HG02763 (cell line): ENCODE measurements around the gene MESP2.

Experiments
- ATAC-seq: cut with Tn5 transposase; IDR thresholded peaks from one replicate; pipeline ENCODE4 v1.9.1; 2021; ENCODE audit warnings: mild to moderate bottlenecking, moderate library complexity; ENCODE audit not compliant: unreplicated experiment

MESP2 gene

DNA sequence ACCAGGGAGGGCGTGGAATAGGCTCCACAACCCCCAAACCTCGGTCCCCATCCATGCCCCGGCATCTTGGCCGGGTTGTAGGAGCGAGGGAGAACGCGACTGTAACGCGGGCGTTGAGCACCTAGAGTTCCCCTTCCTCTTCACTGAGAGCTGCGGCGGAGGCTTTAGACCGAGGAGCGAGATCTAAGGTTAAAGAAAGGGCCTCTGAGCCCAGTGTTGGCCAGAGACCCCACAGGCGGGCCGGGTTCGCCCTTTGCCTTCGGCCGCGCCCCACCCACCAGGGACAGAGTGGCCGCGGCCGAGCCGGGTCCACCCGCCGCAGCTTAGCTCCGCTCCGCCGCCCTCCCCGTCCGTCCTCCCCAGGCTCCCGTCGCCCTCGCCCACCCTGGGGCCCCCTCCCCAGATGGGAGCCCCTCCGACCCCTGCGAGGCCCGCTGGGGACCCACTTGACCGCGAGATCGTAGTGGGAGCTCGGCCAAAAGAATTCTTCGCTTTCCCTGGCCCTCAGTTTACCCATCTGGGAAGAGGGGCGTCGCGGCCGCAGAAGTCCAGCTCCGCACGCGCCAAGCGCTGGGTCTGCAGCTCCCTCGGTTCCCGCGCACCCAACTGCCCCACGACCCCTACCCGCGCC is 38.1 kb downstream of the MESP2 start:
- ATAC-seq: no peak

DNA sequence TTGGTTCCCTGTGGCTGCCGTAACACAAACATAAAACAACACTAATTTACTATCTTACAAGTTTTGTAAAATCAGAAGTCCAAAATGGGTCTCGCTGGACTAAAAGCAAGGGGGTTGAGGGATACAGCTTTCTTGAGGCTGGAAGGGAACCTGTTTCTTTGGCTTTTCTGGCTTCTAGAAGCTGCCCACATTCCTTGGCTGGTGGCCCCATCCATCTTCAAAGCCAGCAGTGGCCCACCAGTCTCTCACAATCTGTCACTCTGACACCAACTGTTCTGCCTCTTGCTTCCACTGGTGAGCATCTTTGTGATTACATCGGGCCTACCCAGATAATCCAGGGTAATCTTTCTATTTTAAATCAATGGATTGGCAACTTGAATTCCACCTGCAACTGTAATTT is 39.6 kb downstream of the MESP2 start:
- ATAC-seq: no peak

DNA sequence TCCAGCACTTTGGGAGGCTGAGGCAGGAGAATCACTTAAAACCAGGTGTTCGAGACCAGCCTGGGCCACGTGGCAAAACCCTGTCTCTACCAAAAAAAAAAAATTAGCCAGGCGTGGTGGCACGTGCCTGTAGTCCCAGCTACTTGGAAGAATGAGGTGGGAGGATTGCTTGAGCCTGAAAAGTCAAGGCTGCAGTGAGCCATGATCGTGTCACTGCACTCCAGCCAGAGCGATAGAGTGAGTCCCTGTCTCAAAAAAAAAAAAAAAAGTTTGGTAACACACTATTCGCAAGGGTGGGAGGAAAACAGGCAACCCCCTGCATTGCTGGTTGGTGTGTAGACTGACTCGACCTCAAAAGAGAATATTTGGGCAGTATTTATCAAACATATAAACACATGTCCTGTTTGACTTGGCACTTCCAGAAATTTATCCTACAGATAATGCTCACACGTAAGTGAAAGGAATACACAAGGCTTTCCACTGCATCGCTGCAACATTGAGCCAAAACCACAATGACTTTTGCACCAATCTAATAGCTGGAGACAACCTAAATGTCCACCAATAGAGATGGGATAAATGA is 41.7 kb downstream of the MESP2 start:
- no peak for ATAC-seq

DNA sequence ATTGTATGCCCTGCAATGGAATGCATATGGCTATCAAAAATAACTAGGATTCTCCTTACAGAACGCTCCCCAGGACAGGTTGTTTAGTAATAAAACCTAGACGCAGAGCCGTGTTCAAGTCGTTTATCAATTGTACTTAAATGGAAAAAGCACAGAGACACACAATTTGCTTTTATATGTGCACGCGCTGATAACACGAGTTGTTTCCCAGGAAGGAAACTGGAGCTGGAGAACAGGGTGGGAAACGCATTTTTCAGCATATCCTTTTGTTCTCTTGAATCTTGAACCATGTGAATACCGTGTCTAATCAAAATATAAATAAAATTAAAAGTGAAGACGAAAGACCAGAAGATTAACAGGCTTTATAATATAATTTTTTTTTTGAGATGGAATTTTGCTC is 42.2 kb downstream of the MESP2 start:
- no peak for ATAC-seq

DNA sequence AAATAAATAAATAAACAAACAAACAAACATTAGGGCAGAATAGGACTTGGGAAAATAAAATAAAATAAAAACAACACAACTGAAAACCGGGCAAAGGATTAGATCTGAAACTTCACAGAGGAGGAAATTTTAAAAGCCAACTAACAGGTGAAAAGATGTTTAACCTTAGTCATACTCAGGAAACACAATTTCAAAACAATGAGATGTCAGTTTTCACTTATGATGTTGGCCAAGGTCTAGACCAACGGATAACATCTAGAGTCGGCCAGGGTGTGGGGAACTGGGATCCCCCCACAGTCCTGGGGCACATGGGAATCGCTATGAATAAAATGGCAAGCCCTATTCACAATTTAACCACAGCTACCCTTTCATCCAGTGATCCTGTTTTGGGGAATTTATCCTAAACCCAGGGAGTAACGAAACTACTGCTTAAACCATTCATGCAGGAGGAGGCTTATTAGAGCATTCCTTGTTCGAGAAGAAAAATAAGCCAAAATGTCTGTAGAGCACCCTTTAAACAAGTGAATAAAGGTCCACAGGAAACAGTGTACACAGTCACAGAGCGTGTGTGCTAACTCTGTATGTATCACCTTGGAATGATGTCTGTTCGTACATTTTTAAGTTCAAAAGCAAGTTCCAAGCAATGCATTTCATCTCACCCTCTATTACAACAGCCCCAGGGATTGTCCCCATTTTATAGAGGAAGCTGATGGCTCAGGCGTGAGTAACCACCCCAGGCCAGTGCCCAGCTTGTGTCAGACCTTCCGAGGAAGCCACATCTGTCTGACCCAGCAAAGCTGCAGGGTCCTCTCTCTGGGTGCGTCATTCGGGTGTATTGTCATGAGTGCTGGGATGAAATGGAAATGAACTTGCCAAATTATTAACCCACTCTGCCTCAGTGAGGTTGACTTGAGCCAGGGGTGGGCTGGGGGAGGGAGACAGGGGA is 44.8 kb downstream of the MESP2 start:
- no peak for ATAC-seq

DNA sequence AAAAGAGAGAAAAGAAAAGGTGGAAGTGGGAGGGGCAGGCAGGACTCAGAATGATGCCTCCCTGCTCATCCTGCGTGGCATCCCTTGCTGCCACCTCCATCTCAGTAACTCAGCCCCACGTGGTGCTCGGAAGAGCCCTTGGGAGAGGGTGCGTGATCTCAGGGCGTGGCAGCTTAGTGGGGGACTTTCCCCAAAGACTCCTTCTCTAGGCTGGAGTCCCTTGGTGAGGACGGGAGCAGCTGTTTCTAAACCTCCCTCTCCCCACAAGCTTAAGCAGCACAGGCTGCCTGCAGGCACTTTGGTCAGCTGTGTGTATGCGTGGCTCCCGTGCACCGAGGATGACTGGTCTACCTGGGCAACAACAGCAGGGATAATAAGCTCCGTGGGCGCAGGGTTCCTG is 45.9 kb downstream of the MESP2 start:
- ATAC-seq: no peak

DNA sequence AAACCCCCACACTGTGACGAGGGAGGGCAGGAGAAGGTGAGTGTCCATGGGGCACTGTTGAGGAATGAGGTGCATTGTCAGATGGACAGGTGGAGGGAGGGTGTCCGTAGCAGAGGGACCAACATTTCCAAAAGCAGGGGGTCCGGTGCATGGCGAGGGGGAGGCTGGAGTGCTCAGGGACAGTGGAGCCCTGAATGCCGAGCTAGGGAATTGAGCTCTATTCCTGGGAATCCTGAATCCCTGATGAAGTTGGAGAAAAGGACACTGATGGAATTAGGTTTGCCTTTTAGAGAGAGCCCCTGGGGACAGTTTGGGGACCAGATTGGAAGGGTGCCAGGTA is 46.4 kb downstream of the MESP2 start:
- no peak for ATAC-seq

DNA sequence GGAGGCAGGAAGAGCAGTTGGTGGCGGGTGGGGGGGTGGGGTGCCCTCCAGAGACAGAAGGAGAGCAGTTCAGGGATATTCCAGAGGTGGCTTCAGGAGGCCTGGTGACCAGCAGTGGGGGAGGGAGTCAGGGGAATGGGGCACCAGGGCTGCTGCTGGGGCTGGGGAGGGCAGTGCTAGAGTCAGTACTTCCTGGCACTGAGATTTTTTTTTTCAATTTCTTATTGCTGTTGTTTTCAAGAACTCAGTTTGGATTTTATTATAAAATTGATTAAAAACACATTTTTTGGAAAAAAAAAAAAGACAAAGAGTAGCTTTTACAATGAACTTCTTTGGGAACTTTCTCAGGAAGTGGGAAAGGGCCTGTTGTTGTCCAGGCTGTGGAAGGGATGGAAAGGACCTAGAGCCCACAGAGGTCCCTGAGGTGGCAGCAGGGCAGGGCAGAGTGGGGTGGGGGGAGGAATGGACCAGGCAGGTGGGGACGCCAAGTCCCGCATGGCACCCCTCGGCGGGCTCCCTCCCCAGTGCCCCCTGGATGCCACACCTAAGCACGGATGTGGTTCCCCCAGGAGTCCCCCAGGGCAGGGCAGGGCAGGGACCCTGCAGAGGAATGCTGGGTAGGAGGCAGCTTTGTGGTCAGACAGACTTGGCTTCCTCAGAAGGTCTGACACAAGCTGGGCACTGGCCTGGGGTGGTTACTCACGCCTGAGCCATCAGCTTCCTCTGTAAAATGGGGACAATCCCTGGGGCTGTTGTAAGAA is 47.0 kb downstream of the MESP2 start:
- ATAC-seq: no peak

DNA sequence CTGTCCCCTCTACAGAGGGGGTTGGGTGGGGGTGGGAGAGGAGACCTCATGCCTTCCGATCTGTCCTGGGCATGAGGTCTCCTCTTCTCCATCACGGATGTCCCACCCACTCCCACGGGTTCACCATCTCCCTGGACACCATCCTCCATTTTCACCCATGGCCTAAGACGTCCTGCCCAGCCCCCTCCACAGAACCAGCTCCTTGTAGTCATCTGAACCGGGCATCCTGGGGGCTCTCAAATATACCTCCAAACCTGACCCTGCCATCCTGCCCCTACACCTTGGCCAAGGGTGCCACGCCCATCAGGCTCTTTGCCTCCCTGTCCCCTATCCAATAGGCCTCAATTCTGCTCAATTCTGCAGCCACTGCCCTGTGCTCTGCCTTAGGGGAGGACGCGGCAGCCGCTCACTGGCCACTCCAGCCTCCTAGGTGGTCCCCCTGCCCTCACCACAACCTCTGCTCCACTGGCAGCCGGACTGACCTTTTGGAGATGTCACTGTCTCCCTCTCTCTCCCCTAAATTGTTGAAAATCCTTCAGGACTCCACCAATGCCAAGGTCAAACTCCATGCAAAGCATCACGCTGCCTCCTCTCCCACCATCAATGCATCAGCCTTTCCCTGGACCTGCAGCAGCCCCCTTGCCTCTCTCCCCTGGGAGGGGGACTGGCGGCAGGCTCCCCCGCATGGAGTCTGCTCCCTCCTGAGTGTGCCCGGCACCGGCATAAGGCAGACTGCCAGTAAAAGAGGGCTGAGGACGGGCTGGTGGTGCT is 47.9 kb downstream of the MESP2 start:
- ATAC-seq: no peak

DNA sequence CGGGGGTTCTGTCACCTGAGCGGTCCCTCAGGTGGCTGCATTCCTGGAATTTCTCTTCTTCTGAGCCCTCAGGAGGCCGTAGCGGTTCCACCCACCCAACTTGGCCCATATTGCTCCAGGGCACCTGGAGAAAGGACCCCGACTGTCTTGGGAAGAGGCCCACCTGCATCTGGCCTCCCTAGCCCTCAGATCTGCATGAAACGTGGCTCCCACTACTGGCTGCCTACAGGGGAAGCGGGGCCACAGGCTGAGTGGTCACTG is 48.4 kb downstream of the MESP2 start:
- no peak for ATAC-seq

DNA sequence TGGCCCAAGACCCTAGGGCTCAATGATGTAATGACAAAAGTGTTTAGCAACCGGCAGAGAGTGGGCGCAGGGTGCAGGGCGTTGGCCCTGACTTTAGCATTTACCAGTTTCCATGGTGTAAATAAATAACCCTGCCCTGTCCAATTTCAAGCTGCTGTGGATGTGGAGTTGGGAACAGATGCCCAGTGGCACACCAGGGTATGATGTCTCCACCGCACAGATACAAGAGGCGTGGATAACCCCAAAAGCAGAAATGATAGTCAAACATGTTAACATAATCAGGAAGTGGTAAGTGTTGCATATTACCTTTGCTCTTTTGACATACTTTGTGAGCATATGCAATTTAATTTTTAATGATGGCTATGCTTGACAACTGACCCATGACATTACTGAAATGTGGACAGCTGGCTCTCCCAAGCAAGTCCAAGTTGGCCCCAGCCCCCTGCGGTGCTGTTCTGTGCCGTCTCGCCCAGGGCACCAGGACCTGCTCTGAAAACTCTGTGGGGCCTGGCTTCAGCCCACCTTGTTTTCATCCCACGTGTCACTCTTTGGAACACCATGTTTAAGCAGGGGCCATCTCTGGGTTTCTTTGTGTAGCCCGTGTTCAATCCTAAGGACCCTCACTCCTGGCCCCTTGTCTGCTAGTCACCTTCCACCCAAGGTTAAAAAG is 49.3 kb downstream of the MESP2 start:
- no peak for ATAC-seq

DNA sequence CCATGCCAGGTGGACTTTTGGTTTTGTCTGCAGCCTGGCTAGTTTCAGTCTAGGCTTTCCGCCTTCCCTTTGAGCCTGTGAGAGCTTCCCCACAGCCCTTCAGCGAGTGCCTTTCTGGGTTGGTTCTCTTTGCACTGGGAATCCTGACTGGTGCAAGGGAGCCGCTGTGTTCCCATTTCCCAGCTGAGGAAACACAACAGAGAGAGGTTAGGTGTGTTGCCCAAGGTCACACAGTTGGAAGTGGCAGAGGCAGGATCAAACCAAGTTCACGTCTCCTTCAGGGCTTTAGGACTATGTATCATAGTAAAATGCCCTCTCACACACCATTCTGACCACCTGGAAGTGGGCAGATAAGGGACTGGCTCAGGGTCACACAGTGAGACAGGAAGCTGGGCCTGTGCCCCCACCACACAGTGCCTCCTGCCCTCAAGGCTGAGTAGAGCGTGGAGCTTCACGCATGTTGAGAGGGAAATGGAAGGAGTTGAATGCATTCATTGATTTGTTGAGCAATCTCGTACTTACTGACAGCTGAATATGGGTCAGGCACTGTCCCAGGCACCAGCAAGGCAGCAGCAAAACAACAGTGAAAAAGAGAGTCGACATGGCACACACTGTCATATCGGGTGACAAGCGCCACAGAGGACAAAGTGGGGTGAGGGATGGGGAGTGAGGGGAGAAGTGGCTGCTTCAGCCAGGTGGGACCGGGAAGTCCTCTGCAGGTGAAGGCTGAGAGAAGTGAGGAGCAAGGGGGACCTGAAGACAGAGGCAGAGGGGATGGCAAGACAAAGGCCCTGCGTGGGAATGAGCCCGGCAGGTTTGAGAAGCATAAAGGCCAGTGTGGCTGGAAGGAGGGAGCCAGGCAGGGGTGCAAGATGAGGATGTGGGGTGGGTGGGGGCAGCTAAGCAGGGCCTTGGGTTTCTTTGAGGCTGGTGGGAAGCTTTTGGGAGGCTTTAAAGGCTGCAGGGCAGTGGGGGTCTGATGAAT is 50.8 kb downstream of the MESP2 start:
- ATAC-seq: no peak

DNA sequence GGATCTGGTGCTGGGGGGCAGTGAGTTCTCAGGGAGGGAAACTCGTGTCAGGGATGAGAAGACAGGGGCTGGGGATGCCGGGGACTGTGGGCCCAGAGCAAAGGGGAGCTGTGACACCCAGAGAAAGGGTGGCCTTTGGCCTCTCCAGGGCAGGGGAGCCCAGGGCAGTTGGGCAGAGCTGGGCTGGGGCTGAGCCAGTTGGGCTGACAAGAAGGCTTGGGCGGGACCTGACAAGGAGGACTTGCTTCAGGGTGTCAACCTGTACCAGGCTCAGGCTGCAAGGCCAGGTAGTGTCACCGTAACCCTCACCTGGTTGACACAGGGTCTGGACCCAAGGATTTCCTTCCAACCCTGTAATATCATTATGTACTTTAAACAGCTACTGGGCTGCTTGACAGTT is 51.7 kb downstream of the MESP2 start:
- ATAC-seq: no peak
